GM12878 (cell line): ENCODE results near the gene ACADVL. TPM values are rescaled to one million over a fixed set of nuclear protein-coding genes. Genes with fewer than 3 reads are reported as not detected.

ENCODE experiments used
- ATAC-seq: fragments of 200-7000 bp; cut with Tn5 transposase; 3 replicates; pipeline ENCODE4 v1.9.1; 2020; ENCODE audit warnings: mild to moderate bottlenecking, moderate library complexity
- BruUV-seq: library from RNA; stranded (reverse); fragments of 400-500 nt; replicated peaks from 2 replicates; lab custom pipeline; 2021; lab: Mats Ljungman, UMichigan
- CTCF ChIA-PET: fragments of 300-600 bp; sonication (Branson Sonifier 250); formaldehyde crosslinking; extraction: SDS; loops from one replicate; lab custom pipeline; 2021; ENCODE audit warnings: inconsistent platforms; lab: Yijun Ruan, JAX
- POLR2A ChIA-PET: fragments of 350-600 bp; formaldehyde crosslinking; extraction: SDS; loops from one replicate; lab custom pipeline; 2021; ENCODE audit warnings: inconsistent platforms; lab: Charles Lee
- RAD21 ChIA-PET: fragments of 300-600 bp; sonication (Branson Sonifier 250); formaldehyde crosslinking; loops from one replicate; lab custom pipeline; 2023; ENCODE audit warnings: antibody characterized with exemption; ENCODE audit not compliant: unreplicated experiment; lab: Charles Lee
- SMC1A ChIA-PET: fragments of 300-600 bp; sonication (Branson Sonifier 250); formaldehyde crosslinking; loops from one replicate; lab custom pipeline; 2023; ENCODE audit not compliant: unreplicated experiment, uncharacterized antibody; lab: Charles Lee
- DNase-seq: peaks from one replicate; pipeline ENCODE4 v3.0.0-alpha.2; 2011; ENCODE audit warnings: low read depth, low spot score
- FAIRE-seq: peaks from 3 replicates; lab custom pipeline; 2011; peaks lifted over from hg19 to GRCh38; lab: Jason Lieb, UNC
- H2AFZ ChIP-seq: 2 replicates; pipeline ENCODE4 v1.6.0; 2011; ENCODE audit warnings: low read depth, low read length, control low read depth; ENCODE audit not compliant: control insufficient read depth
- H3K27ac ChIP-seq: 2 replicates; pipeline ENCODE4 v1.5.1; 2011; ENCODE audit warnings: control low read depth; ENCODE audit not compliant: control insufficient read depth, insufficient read depth
- H3K27me3 ChIP-seq, 2 experiments: replicated peaks in 1 of 2; 2 replicates each; pipeline versions ENCODE4 v1.6.0 to v1.6.1; 2011; ENCODE audit warnings: low read length in 1 of 2; ENCODE audit not compliant: control insufficient read depth in 2 of 2, insufficient read depth in 2 of 2
- H3K36me3 ChIP-seq, 2 experiments: 2 replicates each; pipeline ENCODE4 v1.5.1; 2011; ENCODE audit warnings: low read length in 1 of 2; ENCODE audit not compliant: control insufficient read depth in 2 of 2, insufficient read depth in 2 of 2
- H3K4me1 ChIP-seq: 2 replicates; pipeline ENCODE4 v1.6.1; 2011; ENCODE audit warnings: mild to moderate bottlenecking, low read length, moderate library complexity, mixed read lengths; ENCODE audit not compliant: control insufficient read depth, insufficient read depth
- H3K4me2 ChIP-seq: 2 replicates; pipeline ENCODE4 v1.6.0; 2011; ENCODE audit warnings: control low read depth; ENCODE audit not compliant: control insufficient read depth, insufficient read depth
- H3K4me3 ChIP-seq: fragments of 200-600 bp; sonication (generic); 2 replicates; pipeline ENCODE4 v1.5.1; 2016
- H3K79me2 ChIP-seq: 2 replicates; pipeline ENCODE4 v1.6.0; 2011; ENCODE audit warnings: low read length; ENCODE audit not compliant: control insufficient read depth, insufficient read depth
- H3K9ac ChIP-seq: 2 replicates; pipeline ENCODE4 v1.8.0; 2011; ENCODE audit warnings: low read length, control low read depth, mixed read lengths; ENCODE audit not compliant: control insufficient read depth, insufficient read depth
- H3K9me3 ChIP-seq: replicated peaks from 3 replicates; pipeline ENCODE4 v1.5.1; 2011; ENCODE audit warnings: mild to moderate bottlenecking, low read length; ENCODE audit not compliant: control insufficient read depth, insufficient read depth
- H4K20me1 ChIP-seq: 2 replicates; pipeline ENCODE4 v1.6.0; 2011; ENCODE audit not compliant: control insufficient read depth, insufficient read depth
- BHLHE40 ChIP-seq, 2 experiments: fragments of 450-650 bp in 1 of 2; IDR thresholded peaks; 2 replicates each; pipeline ENCODE4 v1.6.1; 2011 to 2017; ENCODE audit warnings: low read depth in 2 of 2, borderline replicate concordance in 1 of 2, improper control_type of control experiment in 1 of 2, low read length in 1 of 2, mild to moderate bottlenecking in 1 of 2
- CREB1 ChIP-seq: IDR thresholded peaks from 2 replicates; pipeline ENCODE4 v1.6.1; 2012; ENCODE audit warnings: low read depth, mild to moderate bottlenecking, inconsistent platforms
- E2F8 ChIP-seq: fragments of 450-650 bp; IDR thresholded peaks from 2 replicates; pipeline ENCODE4 v1.6.1; 2018; ENCODE audit warnings: mild to moderate bottlenecking, low read depth, moderate library complexity; ENCODE audit not compliant: partially characterized antibody
- E4F1 ChIP-seq: fragments of 450-650 bp; IDR thresholded peaks from 2 replicates; pipeline ENCODE4 v1.6.1; 2018; ENCODE audit warnings: borderline replicate concordance, mild to moderate bottlenecking; ENCODE audit not compliant: partially characterized antibody
- FOXK2 ChIP-seq: fragments of 450-650 bp; IDR thresholded peaks from 2 replicates; pipeline ENCODE4 v1.6.1; 2017; ENCODE audit warnings: mild to moderate bottlenecking, moderate library complexity
- IKZF2 ChIP-seq, 2 experiments: fragments of 450-650 bp; IDR thresholded peaks; 2 replicates each; pipeline ENCODE4 v1.6.1; 2017; ENCODE audit warnings: mild to moderate bottlenecking in 2 of 2, moderate library complexity in 2 of 2
- LARP7 ChIP-seq: fragments of 450-650 bp; IDR thresholded peaks from 2 replicates; pipeline ENCODE4 v1.6.1; 2017; ENCODE audit warnings: mild to moderate bottlenecking
- MTA3 ChIP-seq: IDR thresholded peaks from 2 replicates; pipeline ENCODE4 v1.6.1; 2012; ENCODE audit warnings: low read length, inconsistent platforms, borderline replicate concordance
- NFYB ChIP-seq: IDR thresholded peaks from 2 replicates; pipeline ENCODE4 v1.6.1; 2011; ENCODE audit warnings: low read depth, mild to moderate bottlenecking, low read length, improper control_type of control experiment, moderate library complexity; ENCODE audit not compliant: insufficient read depth
- NR2F1 ChIP-seq: fragments of 450-650 bp; conservative IDR thresholded peaks from 2 replicates; pipeline ENCODE4 v1.6.1; 2017; ENCODE audit warnings: mild to moderate bottlenecking
- PML ChIP-seq: IDR thresholded peaks from 2 replicates; pipeline ENCODE4 v1.6.1; 2012; ENCODE audit warnings: low read length, inconsistent platforms
- SREBF1 ChIP-seq: IDR thresholded peaks from 2 replicates; pipeline ENCODE4 v1.6.1; 2012; ENCODE audit warnings: mild to moderate bottlenecking, low read length
- YBX1 ChIP-seq: fragments of 450-650 bp; IDR thresholded peaks from 2 replicates; pipeline ENCODE4 v1.6.1; 2016; ENCODE audit warnings: antibody characterized with exemption
- WGBS: methylation state at CpG from one replicate; pipeline ENCODE4 v1.1.6; 2016; ENCODE audit warnings: low lambda C conversion rate; ENCODE audit not compliant: insufficient replicate concordance, insufficient coverage; ENCODE audit errors: missing lambda C conversion rate; 5-methylcytosine and 5-hydroxymethylcytosine counted together
- in situ Hi-C: fragments of 300-500 bp; cut with MboI; formaldehyde crosslinking; loops from 9 replicates; pipeline ENCODE4 v1.14.3; 2018; ENCODE audit warnings: mixed read lengths
- intact Hi-C: fragments of 100-400 bp; cut with micrococcal nuclease; formaldehyde crosslinking; loops from one replicate; pipeline ENCODE4 v1.14.2; 2022; ENCODE audit not compliant: unreplicated experiment
- polyA plus RNA-seq, 11 experiments: library from polyadenylated mRNA; depleted of rRNA in 4 of 11; unstranded in 6 of 11; stranded (reverse) in 5 of 11; fragments of >200 nt; fragmentation: Nextera tagmentation in 4 of 11; fragmentation: Illumina TruSeq in 1 of 11; extraction: Ambion mirVana in 4 of 11; extraction: Trizol in 1 of 11; gene quantifications; 1 replicate in 1 of 11; 2 replicates in 10 of 11; pipeline versions ENCODE4 v1.2.1 to v1.2.3, GENCODE V29; 2011 to 2016; ENCODE audit warnings: inconsistent platforms in 2 of 11, missing spikeins in 2 of 11, low read depth in 1 of 11
- total RNA-seq, 4 experiments: library from RNA; depleted of rRNA in 3 of 4; stranded (reverse); fragments of >200 nt in 3 of 4; fragmentation: Illumina TruSeq in 1 of 4; extraction: Trizol in 1 of 4; gene quantifications; 2 replicates each; pipeline versions ENCODE4 v1.2.1 to v1.2.3, GENCODE V29; 2013 to 2021
- TF ChIP-seq, protein P1 (sequence below): IDR thresholded peaks from 2 replicates; pipeline ENCODE4 v1.6.1; 2011; ENCODE audit warnings: borderline replicate concordance, low read depth, mild to moderate bottlenecking, moderate library complexity, mixed read lengths, low read length; ENCODE audit not compliant: insufficient read depth; ENCODE audit errors: extremely low read length
- TF ChIP-seq, protein P2 (sequence below): fragments of 450-650 bp; IDR thresholded peaks from 2 replicates; pipeline ENCODE4 v1.6.1; 2017; ENCODE audit warnings: low read depth, mild to moderate bottlenecking, moderate library complexity

ACADVL gene
- total and polyA plus RNA-seq, 10 of the 15 experiments (the other 5 are each of a cell fraction or from before 2014, with no cell fraction given) = 25.4 to 232 (median 180) TPM

GRCh38 chr17:7263801-7264078, 44.0 kb downstream of the ACADVL start:
- 55% methylated on average over 4 of the region's 4 CpGs for WGBS
- DNase-seq = no peak
- ChIA-PET RAD21 (no interaction called here), POLR2A (interaction anchor here (0.6 to 0.7 kb wide), 2 partner anchors 66 to 99 kb away, joined by 3 to 6 read pairs; no protein-coding TSS in a partner anchor), SMC1A (interaction anchor here (0.8 kb wide), 1 partner anchor 9 kb away, joined by 6 read pairs; no protein-coding TSS in a partner anchor), CTCF (interaction anchor here (1.1 kb wide), 1 partner anchor 43 kb away, joined by 4 read pairs; no protein-coding TSS in a partner anchor)
- Histone ChIP-seq H3K4me2 (no peak overlapping the region), H3K4me1 (peaks cover 17% of the 10 kb centered on the region), H3K4me3 (no peak overlapping the region), H3K27ac (no peak overlapping the region), H3K79me2 (no peaks in the 10 kb centered on the region), H3K36me3 (no peaks in the 10 kb centered on the region; a peak in 1 of 4 replicates), H3K9ac (no peak overlapping the region), H4K20me1 (no peaks in the 10 kb centered on the region), H2AFZ (no peak overlapping the region), H3K27me3 (peaks cover 3 to 5% of the 10 kb centered on the region in 2 experiments; a peak in 2 of 4 replicates), H3K9me3 (no peaks in the 10 kb centered on the region)
- BruUV-seq = no TSS peak
- in situ Hi-C loops = no loop called here
- FAIRE-seq = no peak
- intact Hi-C loops = no loop called here
- TF ChIP-seq PML (no peak), BHLHE40 (IDR thresholded peaks at IDR 0.05; ENCODE audit: borderline replicate concordance in 1 of 2, low read depth in 2 of 2, low read length in 1 of 2) (no peak), FOXK2 (no peak), SREBF1 (no peak), IKZF2 (IDR thresholded peaks at IDR 0.05) (no peak), NR2F1 (no peak), MTA3 (no peak), NFYB (no peak), E2F8 (no peak), CREB1 (no peak), YBX1 (no peak), E4F1 (no peak), LARP7 (no peak)
- TF ChIP-seq, protein P1, sequence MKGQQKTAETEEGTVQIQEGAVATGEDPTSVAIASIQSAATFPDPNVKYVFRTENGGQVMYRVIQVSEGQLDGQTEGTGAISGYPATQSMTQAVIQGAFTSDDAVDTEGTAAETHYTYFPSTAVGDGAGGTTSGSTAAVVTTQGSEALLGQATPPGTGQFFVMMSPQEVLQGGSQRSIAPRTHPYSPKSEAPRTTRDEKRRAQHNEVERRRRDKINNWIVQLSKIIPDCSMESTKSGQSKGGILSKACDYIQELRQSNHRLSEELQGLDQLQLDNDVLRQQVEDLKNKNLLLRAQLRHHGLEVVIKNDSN = no peak
- TF ChIP-seq, protein P2, sequence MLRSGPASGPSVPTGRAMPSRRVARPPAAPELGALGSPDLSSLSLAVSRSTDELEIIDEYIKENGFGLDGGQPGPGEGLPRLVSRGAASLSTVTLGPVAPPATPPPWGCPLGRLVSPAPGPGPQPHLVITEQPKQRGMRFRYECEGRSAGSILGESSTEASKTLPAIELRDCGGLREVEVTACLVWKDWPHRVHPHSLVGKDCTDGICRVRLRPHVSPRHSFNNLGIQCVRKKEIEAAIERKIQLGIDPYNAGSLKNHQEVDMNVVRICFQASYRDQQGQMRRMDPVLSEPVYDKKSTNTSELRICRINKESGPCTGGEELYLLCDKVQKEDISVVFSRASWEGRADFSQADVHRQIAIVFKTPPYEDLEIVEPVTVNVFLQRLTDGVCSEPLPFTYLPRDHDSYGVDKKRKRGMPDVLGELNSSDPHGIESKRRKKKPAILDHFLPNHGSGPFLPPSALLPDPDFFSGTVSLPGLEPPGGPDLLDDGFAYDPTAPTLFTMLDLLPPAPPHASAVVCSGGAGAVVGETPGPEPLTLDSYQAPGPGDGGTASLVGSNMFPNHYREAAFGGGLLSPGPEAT = no peak
- ATAC-seq = no peak
